GM12878 (cell line): ENCODE measurements around the gene CLIP1. TPM values are rescaled to one million over a fixed set of nuclear protein-coding genes. Genes with fewer than 3 reads are reported as not detected.

ENCODE experiments used
- ATAC-seq: fragments of 200-7000 bp; cut with Tn5 transposase; 3 replicates; pipeline ENCODE4 v1.9.1; 2020; ENCODE audit warnings: mild to moderate bottlenecking, moderate library complexity
- BruUV-seq: library from RNA; stranded (reverse); fragments of 400-500 nt; replicated peaks from 2 replicates; lab custom pipeline; 2021; lab: Mats Ljungman, UMichigan
- CTCF ChIA-PET: fragments of 300-600 bp; sonication (Branson Sonifier 250); formaldehyde crosslinking; extraction: SDS; loops from one replicate; lab custom pipeline; 2021; ENCODE audit warnings: inconsistent platforms; lab: Yijun Ruan, JAX
- POLR2A ChIA-PET: fragments of 350-600 bp; formaldehyde crosslinking; extraction: SDS; loops from one replicate; lab custom pipeline; 2021; ENCODE audit warnings: inconsistent platforms; lab: Charles Lee
- RAD21 ChIA-PET: fragments of 300-600 bp; sonication (Branson Sonifier 250); formaldehyde crosslinking; loops from one replicate; lab custom pipeline; 2023; ENCODE audit warnings: antibody characterized with exemption; ENCODE audit not compliant: unreplicated experiment; lab: Charles Lee
- SMC1A ChIA-PET: fragments of 300-600 bp; sonication (Branson Sonifier 250); formaldehyde crosslinking; loops from one replicate; lab custom pipeline; 2023; ENCODE audit not compliant: unreplicated experiment, uncharacterized antibody; lab: Charles Lee
- DNase-seq: peaks from one replicate; pipeline ENCODE4 v3.0.0-alpha.2; 2011; ENCODE audit warnings: low read depth, low spot score
- FAIRE-seq: peaks from 3 replicates; lab custom pipeline; 2011; peaks lifted over from hg19 to GRCh38; lab: Jason Lieb, UNC
- H2AFZ ChIP-seq: 2 replicates; pipeline ENCODE4 v1.6.0; 2011; ENCODE audit warnings: low read depth, low read length, control low read depth; ENCODE audit not compliant: control insufficient read depth
- H3K27ac ChIP-seq: 2 replicates; pipeline ENCODE4 v1.5.1; 2011; ENCODE audit warnings: control low read depth; ENCODE audit not compliant: control insufficient read depth, insufficient read depth
- H3K27me3 ChIP-seq, 2 experiments: replicated peaks in 1 of 2; 2 replicates each; pipeline versions ENCODE4 v1.6.0 to v1.6.1; 2011; ENCODE audit warnings: low read length in 1 of 2; ENCODE audit not compliant: control insufficient read depth in 2 of 2, insufficient read depth in 2 of 2
- H3K36me3 ChIP-seq, 2 experiments: 2 replicates each; pipeline ENCODE4 v1.5.1; 2011; ENCODE audit warnings: low read length in 1 of 2; ENCODE audit not compliant: control insufficient read depth in 2 of 2, insufficient read depth in 2 of 2
- H3K4me1 ChIP-seq: 2 replicates; pipeline ENCODE4 v1.6.1; 2011; ENCODE audit warnings: mild to moderate bottlenecking, low read length, moderate library complexity, mixed read lengths; ENCODE audit not compliant: control insufficient read depth, insufficient read depth
- H3K4me2 ChIP-seq: 2 replicates; pipeline ENCODE4 v1.6.0; 2011; ENCODE audit warnings: control low read depth; ENCODE audit not compliant: control insufficient read depth, insufficient read depth
- H3K4me3 ChIP-seq: fragments of 200-600 bp; sonication (generic); 2 replicates; pipeline ENCODE4 v1.5.1; 2016
- H3K79me2 ChIP-seq: 2 replicates; pipeline ENCODE4 v1.6.0; 2011; ENCODE audit warnings: low read length; ENCODE audit not compliant: control insufficient read depth, insufficient read depth
- H3K9ac ChIP-seq: 2 replicates; pipeline ENCODE4 v1.8.0; 2011; ENCODE audit warnings: low read length, control low read depth, mixed read lengths; ENCODE audit not compliant: control insufficient read depth, insufficient read depth
- H3K9me3 ChIP-seq: replicated peaks from 3 replicates; pipeline ENCODE4 v1.5.1; 2011; ENCODE audit warnings: mild to moderate bottlenecking, low read length; ENCODE audit not compliant: control insufficient read depth, insufficient read depth
- H4K20me1 ChIP-seq: 2 replicates; pipeline ENCODE4 v1.6.0; 2011; ENCODE audit not compliant: control insufficient read depth, insufficient read depth
- BCLAF1 ChIP-seq: fragments of 450-650 bp; IDR thresholded peaks from 2 replicates; pipeline ENCODE4 v1.6.1; 2017; ENCODE audit warnings: antibody characterized with exemption, mild to moderate bottlenecking, moderate library complexity
- E2F4 ChIP-seq: IDR thresholded peaks from 2 replicates; pipeline ENCODE4 v1.6.1; 2012; ENCODE audit warnings: low read depth, low read length, improper control_type of control experiment
- ETV6 ChIP-seq, 2 experiments: fragments of 450-650 bp in 1 of 2; IDR thresholded peaks in 1 of 2; conservative IDR thresholded peaks in 1 of 2; 2 replicates each; pipeline ENCODE4 v1.6.1; 2014; ENCODE audit warnings: antibody characterized with exemption in 1 of 2, borderline replicate concordance in 1 of 2, low read depth in 1 of 2, mild to moderate bottlenecking in 1 of 2, moderate library complexity in 1 of 2
- KLF5 ChIP-seq: fragments of 450-650 bp; IDR thresholded peaks from 2 replicates; pipeline ENCODE4 v1.6.1; 2014; ENCODE audit warnings: mild to moderate bottlenecking; ENCODE audit not compliant: partially characterized antibody
- POLR2A ChIP-seq: IDR thresholded peaks from 2 replicates; pipeline ENCODE4 v1.6.1; 2011; ENCODE audit warnings: low read depth, mild to moderate bottlenecking, low read length
- TAF1 ChIP-seq: IDR thresholded peaks from 2 replicates; pipeline ENCODE4 v1.6.1; 2011; ENCODE audit warnings: mild to moderate bottlenecking, low read depth, low read length, borderline replicate concordance
- ZBED1 ChIP-seq: IDR thresholded peaks from 2 replicates; pipeline ENCODE4 v1.6.1; 2016; ENCODE audit warnings: borderline replicate concordance
- ZNF217 ChIP-seq: fragments of 450-650 bp; IDR thresholded peaks from 2 replicates; pipeline ENCODE4 v1.6.1; 2017; ENCODE audit warnings: antibody characterized with exemption, mild to moderate bottlenecking
- WGBS: methylation state at CpG from one replicate; pipeline ENCODE4 v1.1.6; 2016; ENCODE audit warnings: low lambda C conversion rate; ENCODE audit not compliant: insufficient replicate concordance, insufficient coverage; ENCODE audit errors: missing lambda C conversion rate; 5-methylcytosine and 5-hydroxymethylcytosine counted together
- in situ Hi-C: fragments of 300-500 bp; cut with MboI; formaldehyde crosslinking; loops from 9 replicates; pipeline ENCODE4 v1.14.3; 2018; ENCODE audit warnings: mixed read lengths
- intact Hi-C: fragments of 100-400 bp; cut with micrococcal nuclease; formaldehyde crosslinking; loops from one replicate; pipeline ENCODE4 v1.14.2; 2022; ENCODE audit not compliant: unreplicated experiment
- polyA plus RNA-seq, 11 experiments: library from polyadenylated mRNA; depleted of rRNA in 4 of 11; unstranded in 6 of 11; stranded (reverse) in 5 of 11; fragments of >200 nt; fragmentation: Nextera tagmentation in 4 of 11; fragmentation: Illumina TruSeq in 1 of 11; extraction: Ambion mirVana in 4 of 11; extraction: Trizol in 1 of 11; gene quantifications; 1 replicate in 1 of 11; 2 replicates in 10 of 11; pipeline versions ENCODE4 v1.2.1 to v1.2.3, GENCODE V29; 2011 to 2016; ENCODE audit warnings: inconsistent platforms in 2 of 11, missing spikeins in 2 of 11, low read depth in 1 of 11
- total RNA-seq, 4 experiments: library from RNA; depleted of rRNA in 3 of 4; stranded (reverse); fragments of >200 nt in 3 of 4; fragmentation: Illumina TruSeq in 1 of 4; extraction: Trizol in 1 of 4; gene quantifications; 2 replicates each; pipeline versions ENCODE4 v1.2.1 to v1.2.3, GENCODE V29; 2013 to 2021

The CLIP1 gene
- total and polyA plus RNA-seq, 10 of the 15 experiments (the other 5 are each of a cell fraction or from before 2014, with no cell fraction given): 6.0 to 45.4 (median 25.2) TPM

- Histone ChIP-seq H3K79me2 (no peaks in the 10 kb centered on the region; the same call in 1 of the 2 replicates), H4K20me1 (no peaks in the 10 kb centered on the region), H2AFZ (no peak overlapping the region), H3K4me3 (no peak overlapping the region), H3K27ac (no peak overlapping the region), H3K4me2 (no peak overlapping the region), H3K36me3 (no peaks in the 10 kb centered on the region), H3K4me1 (no peaks in the 10 kb centered on the region), H3K9ac (no peak overlapping the region), H3K27me3 (no peaks in the 10 kb centered on the region), H3K9me3 (no peaks in the 10 kb centered on the region)
- ATAC-seq: no peak
- no TSS peak for BruUV-seq
- DNase-seq: no peak
- POLR2A ChIA-PET: no interaction called here
- in situ Hi-C loops (no loop called here), intact Hi-C loops (no loop called here)
- RAD21 ChIA-PET: interaction anchor here (1.9 kb wide), 1 partner anchor 12 kb away, joined by 5 read pairs; no protein-coding TSS in a partner anchor
- SMC1A ChIA-PET: interaction anchor here (1.0 kb wide), 1 partner anchor 111 kb away, joined by 3 read pairs; no protein-coding TSS in a partner anchor
- WGBS: 86% methylated on average over 6 of the region's 6 CpGs
- TF ChIP-seq POLR2A: no peak
- no peak for TF ChIP-seq ZBED1
- TF ChIP-seq BCLAF1: no peak
- no peak for TF ChIP-seq ETV6 (conservative IDR thresholded peaks at IDR 0.05 in 1 of 2, IDR thresholded peaks at IDR 0.05 in 1 of 2; ENCODE audit: borderline replicate concordance in 1 of 2, low read depth in 1 of 2)
- no peak for TF ChIP-seq TAF1
- TF ChIP-seq E2F4: no peak
- TF ChIP-seq KLF5: no peak
- no peak for TF ChIP-seq ZNF217
- CTCF ChIA-PET: interaction anchor here (0.9 to 1.6 kb wide), 2 partner anchors 10 to 84 kb away, joined by 3 to 6 read pairs; no protein-coding TSS in a partner anchor
- FAIRE-seq: no peak
Measured at GRCh38 chr12:122387887-122388286, 34.6 kb downstream of the CLIP1 start.
